ENCODE data around the gene GNB1.
"Not testable (repeated sequence)": the region's sequence is repeated elsewhere in the genome, so short reads cannot be mapped to it uniquely, and the experiment has no call there.

GNB1 gene

GRCh38 chr1:1890506-1891348, at the start of gene GNB1:
Gene GNB1, minus strand, starts transcription at chr1:1891087. Its CDS starts 65,634 bp downstream, at chr1:1825453.
- peak; percentile 78 for DNase-seq (ENCODE audit: low read depth)

GRCh38 chr1:1940123-1940425, 49.2 kb upstream of the GNB1 start:
- DNase-seq (ENCODE audit: low read depth): no peak

- no peak for DNase-seq (ENCODE audit: low read depth)
These were observed 48.6 kb upstream of the GNB1 start for GRCh38 chr1:1939296-1940122.

GRCh38 chr1:1938613-1939295, 47.9 kb upstream of the GNB1 start:
- DNase-seq (ENCODE audit: low read depth): no peak

- no peak for DNase-seq (ENCODE audit: low read depth)
These were observed 47.3 kb upstream of the GNB1 start for GRCh38 chr1:1938276-1938573.

- DNase-seq (ENCODE audit: low read depth): no peak
These were observed 46.8 kb upstream of the GNB1 start for GRCh38 chr1:1937549-1938275.

GRCh38 chr1:1937061-1937460, 46.2 kb upstream of the GNB1 start:
- no peak for DNase-seq (ENCODE audit: low read depth)

- DNase-seq (ENCODE audit: low read depth): not testable (repeated sequence)
These were observed 44.0 kb upstream of the GNB1 start for GRCh38 chr1:1934848-1935247.

- DNase-seq (ENCODE audit: low read depth): no peak
These were observed 39.0 kb upstream of the GNB1 start for GRCh38 chr1:1929639-1930545.

GRCh38 chr1:1929102-1929638, 38.3 kb upstream of the GNB1 start:
- no peak for DNase-seq (ENCODE audit: low read depth)

GRCh38 chr1:1928231-1929101, 37.6 kb upstream of the GNB1 start:
- DNase-seq (ENCODE audit: low read depth): no peak

- no peak for DNase-seq (ENCODE audit: low read depth)
These were observed 36.9 kb upstream of the GNB1 start for GRCh38 chr1:1927751-1928150.

- DNase-seq (ENCODE audit: low read depth): no peak
These were observed 36.2 kb upstream of the GNB1 start for GRCh38 chr1:1926886-1927660.

- no peak for DNase-seq (ENCODE audit: low read depth)
These were observed 35.5 kb upstream of the GNB1 start for GRCh38 chr1:1926346-1926811.

- DNase-seq (ENCODE audit: low read depth): no peak
These were observed 34.8 kb upstream of the GNB1 start for GRCh38 chr1:1925437-1926345.

GRCh38 chr1:1924849-1925248, 34.0 kb upstream of the GNB1 start:
- no peak for DNase-seq (ENCODE audit: low read depth)

- DNase-seq (ENCODE audit: low read depth): no peak
These were observed 33.5 kb upstream of the GNB1 start for GRCh38 chr1:1924386-1924785.
